ENCODE data around the gene PPP1R3F.

GRCh38 chrX:49264460-49264859, 5.1 kb upstream of the PPP1R3F start, which contains the start of gene FOXP3:
- no peak for TF ChIP-seq POLR2A (IDR thresholded peaks at IDR 0.05)
- TF ChIP-seq CTCF (IDR thresholded peaks at IDR 0.05) = no peak
- no peak for TF ChIP-seq EP300 (IDR thresholded peaks at IDR 0.05; ENCODE audit: low read depth)

All from transverse colon (tissue), 3 donors.